SU-DHL-6 (cell line): ENCODE data around the gene PPFIA4.

ENCODE experiments used
- CTCF ChIP-seq: fragments of 200-600 bp; sonication (generic); IDR thresholded peaks from one replicate; pipeline ENCODE4 v1.5.1; 2017; ENCODE audit warnings: antibody characterized with exemption, mild to moderate bottlenecking, low read length, moderate library complexity; ENCODE audit not compliant: insufficient read depth, poor library complexity, severe bottlenecking
- EZH2phosphoT487 ChIP-seq: fragments of 200-600 bp; sonication (generic), shearing (Covaris generic); conservative IDR thresholded peaks from 2 replicates; pipeline ENCODE4 v1.6.1; 2018; ENCODE audit warnings: mild to moderate bottlenecking, antibody characterized with exemption, low read length, moderate library complexity, mixed read lengths

GRCh38 chr1:203048086-203048485 lies 21.8 kb downstream of the PPFIA4 start:
- TF ChIP-seq CTCF, result no peak
- TF ChIP-seq EZH2phosphoT487, result no peak
